Hematopoietic multipotent progenitor cell treated with erythropoietin and hydrocortisone succinate and interleukin-3 and kit ligand, for 8 days (in vitro differentiated cells): ENCODE data around the gene FGFRL1.
"Not testable (repeated sequence)": the region's sequence is repeated elsewhere in the genome, so short reads cannot be mapped to it uniquely, and the experiment has no call there.

Experiments used
- DNase-seq: peaks from one replicate; pipeline ENCODE4 v3.0.0-alpha.2; 2015

FGFRL1 gene

DNA sequence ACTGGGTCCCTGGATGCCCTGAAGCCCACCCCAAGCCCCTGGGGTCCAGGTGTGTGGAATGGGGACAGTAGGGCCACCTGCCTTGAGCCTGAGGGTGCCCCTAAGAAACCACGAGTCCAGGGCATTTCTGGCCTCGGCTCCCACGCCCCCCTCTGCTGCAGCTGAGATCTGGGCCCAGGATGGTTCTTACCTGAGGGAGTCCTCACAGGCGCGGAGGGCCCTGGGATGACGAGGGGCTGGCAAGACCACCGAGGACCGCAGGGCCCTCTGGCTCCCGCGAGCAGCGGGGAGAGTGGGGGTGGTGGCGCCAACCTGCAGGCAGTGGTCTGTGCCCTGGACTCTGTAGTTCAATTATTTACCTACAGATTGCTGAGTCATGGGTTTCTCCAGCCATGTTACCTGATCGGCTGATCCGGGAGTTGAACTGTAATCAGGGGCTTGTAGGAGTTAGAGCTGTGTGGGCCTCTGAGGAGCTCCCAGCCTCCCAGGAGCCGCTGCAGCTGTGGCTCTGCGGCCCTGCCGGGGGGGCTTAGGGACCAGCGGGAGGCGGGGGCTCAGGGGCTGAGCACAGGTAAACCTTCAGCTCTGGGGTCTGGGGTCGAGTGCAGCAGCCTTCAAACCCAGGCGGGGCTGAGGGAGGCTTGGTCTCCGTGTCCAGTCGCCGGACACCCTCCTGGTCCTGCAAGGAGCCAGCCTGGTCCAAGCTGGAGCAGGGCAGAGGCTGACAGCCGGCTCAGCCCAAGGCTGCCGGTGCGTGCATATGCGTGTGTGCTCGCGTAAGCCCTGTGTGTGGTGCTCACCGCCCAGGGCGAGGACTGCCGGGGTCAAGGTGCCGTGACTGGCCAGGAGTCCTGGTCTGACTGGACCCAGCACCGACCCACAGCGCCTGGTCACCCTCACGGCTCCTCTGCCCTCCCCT, 18.1 kb upstream of the FGFRL1 start, which contains the start of gene SLC26A1:
Gene SLC26A1 (minus strand): TSS at position 294 of the 919 bp plus-strand sequence. CDS start 1,701 bp downstream, outside the sequence.
- DNase-seq: no peak

DNA sequence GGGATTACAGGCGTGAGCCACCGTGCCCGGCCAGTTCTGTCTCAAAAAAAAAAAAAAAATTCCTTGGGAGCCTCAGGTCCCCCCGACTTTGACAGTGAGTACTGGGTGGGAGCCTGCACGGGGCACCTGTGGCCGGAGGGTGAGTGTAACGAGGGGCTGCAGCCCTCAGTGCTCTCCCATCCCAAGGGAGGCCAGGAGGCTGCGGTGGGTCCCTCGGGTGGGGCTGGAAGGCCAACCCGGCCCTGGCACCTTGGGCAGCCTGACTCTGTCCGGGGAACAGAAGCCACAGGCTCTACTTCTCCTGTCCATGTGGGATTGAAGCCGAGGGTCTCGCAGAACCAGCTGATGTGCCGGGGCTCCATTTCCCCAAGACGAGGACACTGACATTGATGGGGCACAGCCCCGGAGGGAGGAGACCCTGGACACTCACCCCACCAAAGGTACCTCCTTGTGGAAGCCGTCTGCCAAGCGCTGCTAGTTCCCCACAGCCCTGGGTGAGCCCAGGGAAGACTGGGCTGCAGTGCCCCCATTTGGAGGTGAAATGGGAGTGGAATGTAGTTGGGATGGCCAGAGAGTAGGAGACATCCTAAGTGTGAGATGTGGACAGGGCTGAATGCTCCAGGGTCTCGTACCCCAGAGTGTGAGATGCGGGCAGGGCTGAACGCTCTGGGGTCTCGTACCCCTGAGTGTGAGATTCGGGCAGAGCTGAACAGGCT, 16.0 kb upstream of the FGFRL1 start:
- DNase-seq: peak; percentile 41

- DNase-seq: peak; percentile 94
These were observed 15.1 kb upstream of the FGFRL1 start for GRCh38 chr4:996030-996996.

- DNase-seq: no peak
These were observed 14.4 kb upstream of the FGFRL1 start for GRCh38 chr4:996997-997374.

- peak; percentile 63 for DNase-seq
These were observed 13.9 kb upstream of the FGFRL1 start for GRCh38 chr4:997375-998071.

- DNase-seq: peak; percentile 35
These were observed 13.2 kb upstream of the FGFRL1 start for GRCh38 chr4:998096-998691.

DNA sequence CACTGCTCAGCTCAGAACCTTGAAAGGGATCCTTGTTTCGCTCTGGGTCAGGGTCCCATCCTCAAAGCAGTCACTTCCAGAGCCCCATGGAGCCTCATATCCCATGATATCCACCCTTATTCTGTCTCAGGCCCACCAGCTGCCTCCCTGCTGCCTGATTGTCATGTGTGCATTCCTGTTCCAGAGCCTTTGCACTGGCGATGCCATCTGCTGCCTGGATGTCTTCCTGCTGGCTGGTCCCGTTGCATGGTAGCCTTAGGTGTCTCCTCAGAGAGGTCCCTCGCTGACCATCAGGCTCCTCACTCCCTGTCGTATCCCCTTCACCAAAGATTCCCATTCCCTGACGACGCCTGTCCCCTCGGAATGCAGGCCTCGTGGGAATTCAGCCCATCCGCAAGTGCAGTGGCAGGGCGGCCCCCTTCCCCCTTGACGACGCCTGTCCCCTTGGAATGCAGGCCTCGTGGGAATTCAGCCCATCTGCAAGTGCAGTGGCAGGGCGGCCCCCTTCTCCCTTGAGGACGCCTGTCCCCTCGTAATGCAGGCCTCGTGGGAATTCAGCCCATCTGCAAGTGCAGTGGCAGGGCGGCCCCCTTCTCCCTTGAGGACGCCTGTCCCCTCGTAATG, 12.1 kb upstream of the FGFRL1 start:
- not testable (repeated sequence) for DNase-seq

GRCh38 chr4:999882-1000425, 11.5 kb upstream of the FGFRL1 start:
- DNase-seq: no peak

DNA sequence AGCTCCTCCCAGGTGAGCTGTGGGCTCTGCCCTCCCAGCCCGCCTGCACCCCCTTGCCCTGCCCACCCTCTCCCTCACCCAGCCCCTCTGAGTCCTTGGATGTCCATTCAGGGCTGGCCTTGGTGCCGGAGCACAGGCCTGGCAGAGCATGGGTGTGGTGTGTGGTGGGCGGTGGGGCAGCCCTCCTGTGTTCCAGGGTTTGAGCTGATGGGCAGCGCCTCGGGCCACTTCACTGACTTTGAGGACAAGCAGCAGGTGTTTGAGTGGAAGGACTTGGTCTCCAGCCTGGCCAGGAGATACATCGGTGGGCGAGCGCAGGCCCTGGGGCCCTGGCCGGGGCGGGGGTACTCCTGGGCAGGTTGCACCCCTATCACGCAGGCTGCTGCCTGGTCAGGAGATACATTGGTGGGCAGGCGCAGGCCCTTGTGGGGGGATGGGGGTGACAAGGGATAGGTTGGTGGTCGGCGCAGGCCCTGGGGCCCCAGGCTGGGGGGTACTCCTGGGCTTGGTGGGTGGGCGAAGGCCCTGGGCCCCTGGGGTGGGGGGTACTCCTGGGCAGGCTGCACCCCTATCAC, 10.7 kb upstream of the FGFRL1 start:
- no peak for DNase-seq

DNA sequence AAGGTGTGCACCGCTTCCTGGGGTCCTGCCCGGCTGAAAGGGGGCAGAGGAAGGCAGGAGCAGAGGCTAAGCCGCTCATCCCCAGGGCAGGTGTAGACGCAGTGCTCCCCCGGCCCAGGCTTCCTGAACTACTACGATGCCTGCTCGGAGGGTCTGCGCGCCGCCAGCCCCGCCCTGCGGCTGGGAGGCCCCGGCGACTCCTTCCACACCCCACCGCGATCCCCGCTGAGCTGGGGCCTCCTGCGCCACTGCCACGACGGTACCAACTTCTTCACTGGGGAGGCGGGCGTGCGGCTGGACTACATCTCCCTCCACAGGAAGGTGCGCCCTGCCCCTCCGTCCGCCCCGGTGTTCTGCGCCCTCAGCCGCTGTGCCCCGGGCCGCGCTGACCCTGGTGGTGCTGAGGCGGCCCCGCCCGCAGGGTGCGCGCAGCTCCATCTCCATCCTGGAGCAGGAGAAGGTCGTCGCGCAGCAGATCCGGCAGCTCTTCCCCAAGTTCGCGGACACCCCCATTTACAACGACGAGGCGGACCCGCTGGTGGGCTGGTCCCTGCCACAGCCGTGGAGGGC, 9.8 kb upstream of the FGFRL1 start:
- DNase-seq: no peak

DNA sequence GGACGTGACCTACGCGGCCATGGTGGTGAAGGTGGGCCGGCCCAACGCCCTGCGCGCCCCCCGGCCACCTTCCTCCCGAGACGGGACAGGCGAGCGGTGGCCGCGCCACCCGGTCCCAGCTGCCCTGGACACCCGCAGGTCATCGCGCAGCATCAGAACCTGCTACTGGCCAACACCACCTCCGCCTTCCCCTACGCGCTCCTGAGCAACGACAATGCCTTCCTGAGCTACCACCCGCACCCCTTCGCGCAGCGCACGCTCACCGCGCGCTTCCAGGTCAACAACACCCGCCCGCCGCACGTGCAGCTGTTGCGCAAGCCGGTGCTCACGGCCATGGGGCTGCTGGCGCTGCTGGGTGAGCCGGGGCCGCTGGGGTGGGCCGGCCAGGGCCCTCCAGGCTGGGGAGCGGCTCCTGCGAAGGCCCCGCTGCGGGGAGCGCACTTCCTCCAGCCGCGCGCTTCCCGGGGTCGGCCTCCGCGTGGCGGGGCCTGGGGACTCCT, 9.2 kb upstream of the FGFRL1 start:
- DNase-seq: no peak

GRCh38 chr4:1002631-1003251, 8.7 kb upstream of the FGFRL1 start:
- DNase-seq: no peak

DNA sequence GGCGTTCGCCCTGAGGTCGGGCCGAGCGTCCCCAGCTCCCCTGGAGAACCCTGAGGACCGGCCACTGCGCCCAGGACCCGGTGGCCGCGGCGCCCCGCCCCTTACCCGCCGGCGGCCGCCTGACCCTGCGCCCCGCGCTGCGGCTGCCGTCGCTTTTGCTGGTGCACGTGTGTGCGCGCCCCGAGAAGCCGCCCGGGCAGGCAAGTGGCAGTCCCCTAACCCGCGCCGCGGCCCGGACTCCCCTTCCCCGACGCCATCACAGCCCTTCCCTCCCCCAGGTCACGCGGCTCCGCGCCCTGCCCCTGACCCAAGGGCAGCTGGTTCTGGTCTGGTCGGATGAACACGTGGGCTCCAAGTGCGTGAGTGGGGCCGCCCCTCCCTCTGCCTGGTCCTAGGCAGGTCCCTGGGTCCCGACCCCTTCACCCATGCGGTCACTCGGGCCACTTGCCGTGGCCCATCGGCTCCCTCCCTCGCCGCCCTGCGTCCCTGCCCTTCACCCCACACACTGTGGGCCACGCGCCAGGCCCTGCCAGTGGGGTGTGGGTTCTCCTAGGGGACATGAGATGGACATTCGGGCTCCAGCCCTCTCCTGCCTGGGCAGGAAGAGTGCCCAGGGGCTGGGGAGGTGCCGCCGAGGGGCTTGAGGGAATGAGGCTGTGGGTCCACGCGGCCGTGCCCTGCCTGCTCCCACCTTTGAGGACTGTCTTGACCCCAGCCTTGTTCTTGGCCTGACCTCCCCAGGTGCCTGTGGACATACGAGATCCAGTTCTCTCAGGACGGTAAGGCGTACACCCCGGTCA, 8.0 kb upstream of the FGFRL1 start:
- no peak for DNase-seq

GRCh38 chr4:1004071-1004418, 7.4 kb upstream of the FGFRL1 start:
- no peak for DNase-seq

- DNase-seq: no peak
These were observed 6.6 kb upstream of the FGFRL1 start for GRCh38 chr4:1004557-1005485.

GRCh38 chr4:1006856-1007255, 4.6 kb upstream of the FGFRL1 start:
- no peak for DNase-seq

GRCh38 chr4:1008840-1009541, 2.4 kb upstream of the FGFRL1 start:
- no peak for DNase-seq
